HG03025 (cell line): ENCODE data around the gene CENPC.
"Not testable (repeated sequence)": the region's sequence is repeated elsewhere in the genome, so short reads cannot be mapped to it uniquely, and the experiment has no call there.

ENCODE experiments used
- ATAC-seq: cut with Tn5 transposase; IDR thresholded peaks from one replicate; pipeline ENCODE4 v1.9.1; 2021; ENCODE audit warnings: mild to moderate bottlenecking, moderate library complexity; ENCODE audit not compliant: unreplicated experiment, low FRiP score

Gene CENPC

GRCh38 chr4:67480810-67481209, 64.5 kb downstream of the CENPC start:
- ATAC-seq = no peak

- no peak for ATAC-seq
Measured at GRCh38 chr4:67475155-67475554, 70.1 kb downstream of the CENPC start.

- ATAC-seq = no peak
Measured at GRCh38 chr4:67470871-67471270, 74.4 kb downstream of the CENPC start.

GRCh38 chr4:67468830-67469229, 76.5 kb downstream of the CENPC start:
- no peak for ATAC-seq

- no peak for ATAC-seq
Measured at GRCh38 chr4:67466751-67467150, 78.6 kb downstream of the CENPC start.

GRCh38 chr4:67465763-67466052, 79.6 kb downstream of the CENPC start:
- ATAC-seq = no peak

- no peak for ATAC-seq
Measured at GRCh38 chr4:67465032-67465762, 80.1 kb downstream of the CENPC start.

GRCh38 chr4:67460574-67460973, 84.7 kb downstream of the CENPC start:
- ATAC-seq = no peak

- ATAC-seq = no peak
Measured at GRCh38 chr4:67459164-67459563, 86.1 kb downstream of the CENPC start.

GRCh38 chr4:67456577-67457196, 88.6 kb downstream of the CENPC start:
- no peak for ATAC-seq

- not testable (repeated sequence) for ATAC-seq
Measured at GRCh38 chr4:67452846-67453205, 92.5 kb downstream of the CENPC start.

GRCh38 chr4:67452100-67452845, 93.0 kb downstream of the CENPC start:
- ATAC-seq = no peak

- no peak for ATAC-seq
Measured at GRCh38 chr4:67451464-67451863, 93.8 kb downstream of the CENPC start.

GRCh38 chr4:67448621-67449020, 96.7 kb downstream of the CENPC start:
- no peak for ATAC-seq

- ATAC-seq = no peak
Measured at GRCh38 chr4:67447873-67448272, 97.4 kb downstream of the CENPC start.

GRCh38 chr4:67446811-67447210, 98.5 kb downstream of the CENPC start:
- ATAC-seq = no peak

GRCh38 chr4:67445881-67446280, 99.4 kb downstream of the CENPC start:
- ATAC-seq = not testable (repeated sequence)

- ATAC-seq = no peak
Measured at GRCh38 chr4:67438975-67439374, 106.3 kb downstream of the CENPC start.

- ATAC-seq = no peak
Measured at GRCh38 chr4:67437974-67438713, 107.2 kb downstream of the CENPC start.

- ATAC-seq = no peak
Measured at GRCh38 chr4:67436742-67437141, 108.6 kb downstream of the CENPC start.

GRCh38 chr4:67430989-67431388, 114.3 kb downstream of the CENPC start:
- ATAC-seq = no peak
